Panc1 (cell line): ENCODE results near the gene TNIP1. TPM values are rescaled to one million over a fixed set of nuclear protein-coding genes. Genes with fewer than 3 reads are reported as not detected.

ENCODE experiments used
- ATAC-seq: fragments of 200-7000 bp; cut with Tn5 transposase; 2 replicates; pipeline ENCODE4 v1.9.1; 2020; ENCODE audit warnings: mild to moderate bottlenecking, moderate library complexity
- Bru-seq: library from RNA; stranded (reverse); fragments of 400-500 nt; gene quantifications from one replicate; lab custom pipeline; 2021; lab: Mats Ljungman, UMichigan
- BruChase-seq, 2 experiments: library from RNA; stranded (reverse); fragments of 400-500 nt; gene quantifications; one replicate each; lab custom pipeline; 2021; lab: Mats Ljungman, UMichigan
- BruUV-seq: library from RNA; stranded (reverse); fragments of 400-500 nt; replicated peaks from 2 replicates; lab custom pipeline; 2021; lab: Mats Ljungman, UMichigan
- CTCF ChIA-PET: fragments of 300-600 bp; sonication (Branson Sonifier 250); formaldehyde crosslinking; loops from one replicate; lab custom pipeline; 2022; ENCODE audit warnings: antibody characterized with exemption; lab: Charles Lee
- POLR2A ChIA-PET: fragments of 300-600 bp; sonication (Branson Sonifier 250); formaldehyde crosslinking; loops from one replicate; lab custom pipeline; 2022; ENCODE audit warnings: antibody characterized with exemption; lab: Charles Lee
- DNase-seq: peaks from one replicate; pipeline ENCODE4 v3.0.0-alpha.2; 2010; ENCODE audit warnings: low read depth, low spot score
- H3K27ac ChIP-seq: 2 replicates; pipeline ENCODE4 v1.5.1; 2011; ENCODE audit warnings: mild to moderate bottlenecking, low read length, inconsistent platforms
- H3K27me3 ChIP-seq: fragments of 200-500 bp; sonication (Bioruptor generic); 2 replicates; pipeline ENCODE4 v1.6.0; 2014; ENCODE audit warnings: low read length, inconsistent platforms; ENCODE audit not compliant: control insufficient read depth, insufficient read depth
- H3K36me3 ChIP-seq: fragments of 200-500 bp; sonication (Bioruptor generic); 2 replicates; pipeline ENCODE4 v1.5.1; 2014; ENCODE audit warnings: inconsistent platforms, mild to moderate bottlenecking, low read length, moderate library complexity; ENCODE audit not compliant: control insufficient read depth, insufficient read depth
- H3K4me1 ChIP-seq: 2 replicates; pipeline ENCODE4 v1.5.1; 2011; ENCODE audit warnings: inconsistent platforms, mild to moderate bottlenecking, low read length, moderate library complexity; ENCODE audit not compliant: control insufficient read depth, insufficient read depth
- H3K4me3 ChIP-seq, 2 experiments: 2 replicates each; pipeline ENCODE4 v1.5.1; 2011 to 2012; ENCODE audit warnings: low read depth in 2 of 2, low read length in 2 of 2, mild to moderate bottlenecking in 2 of 2, inconsistent platforms in 1 of 2, moderate library complexity in 1 of 2
- H3K9me3 ChIP-seq: fragments of 200-500 bp; sonication (Bioruptor generic); 2 replicates; pipeline ENCODE4 v1.5.1; 2014; ENCODE audit warnings: low read depth, mild to moderate bottlenecking, inconsistent platforms, low read length, moderate library complexity; ENCODE audit not compliant: control insufficient read depth, insufficient read depth
- POLR2AphosphoS5 ChIP-seq: IDR thresholded peaks from 2 replicates; pipeline ENCODE4 v1.6.1; 2012; ENCODE audit warnings: mild to moderate bottlenecking, low read depth, low read length, moderate library complexity
- SIN3A ChIP-seq: IDR thresholded peaks from 2 replicates; pipeline ENCODE4 v1.6.1; 2012; ENCODE audit warnings: low read depth, mild to moderate bottlenecking, low read length, moderate library complexity, borderline replicate concordance; ENCODE audit not compliant: insufficient read depth
- TCF7L2 ChIP-seq: IDR thresholded peaks from 2 replicates; pipeline ENCODE4 v1.6.1; 2011; ENCODE audit warnings: mild to moderate bottlenecking, low read depth, low read length, inconsistent platforms
- in situ Hi-C: cut with HindIII; loops from 2 replicates; pipeline ENCODE4 v1.10.0; 2016; ENCODE audit warnings: low sequenced_read_pairs, low pct_unique_long_range_greater_than_20kb
- intact Hi-C: fragments of 100-400 bp; cut with micrococcal nuclease; formaldehyde crosslinking; loops from one replicate; pipeline ENCODE4 v1.10.0; 2022; ENCODE audit not compliant: unreplicated experiment
- long read RNA-seq: library from polyadenylated mRNA; unstranded; transcript quantifications from one replicate; pipeline ENCODE4 v2.0.0, GENCODE V29; 2021; ENCODE audit not compliant: unreplicated experiment
- polyA plus RNA-seq: library from polyadenylated mRNA; unstranded; fragments of >200 nt; gene quantifications from one replicate; pipeline ENCODE4 v1.2.1, GENCODE V29; 2012; ENCODE audit warnings: missing spikeins; ENCODE audit not compliant: insufficient read length
- total RNA-seq: library from RNA; stranded (reverse); gene quantifications from one replicate; pipeline ENCODE4 v1.2.1, GENCODE V29; 2021; ENCODE audit not compliant: unreplicated experiment
- TF ChIP-seq, protein P1 (sequence below): fragments of 450-650 bp; IDR thresholded peaks from 2 replicates; pipeline ENCODE4 v1.5.1; 2017; ENCODE audit warnings: mild to moderate bottlenecking
- TF ChIP-seq, protein P2 (sequence below), 2 experiments: IDR thresholded peaks; 2 replicates each; pipeline ENCODE4 v1.6.1; 2011 to 2012; ENCODE audit warnings: low read depth in 2 of 2, control low read depth in 1 of 2, low read length in 1 of 2, mild to moderate bottlenecking in 1 of 2, moderate library complexity in 1 of 2; ENCODE audit not compliant: insufficient read depth in 1 of 2

Gene TNIP1, protein sequence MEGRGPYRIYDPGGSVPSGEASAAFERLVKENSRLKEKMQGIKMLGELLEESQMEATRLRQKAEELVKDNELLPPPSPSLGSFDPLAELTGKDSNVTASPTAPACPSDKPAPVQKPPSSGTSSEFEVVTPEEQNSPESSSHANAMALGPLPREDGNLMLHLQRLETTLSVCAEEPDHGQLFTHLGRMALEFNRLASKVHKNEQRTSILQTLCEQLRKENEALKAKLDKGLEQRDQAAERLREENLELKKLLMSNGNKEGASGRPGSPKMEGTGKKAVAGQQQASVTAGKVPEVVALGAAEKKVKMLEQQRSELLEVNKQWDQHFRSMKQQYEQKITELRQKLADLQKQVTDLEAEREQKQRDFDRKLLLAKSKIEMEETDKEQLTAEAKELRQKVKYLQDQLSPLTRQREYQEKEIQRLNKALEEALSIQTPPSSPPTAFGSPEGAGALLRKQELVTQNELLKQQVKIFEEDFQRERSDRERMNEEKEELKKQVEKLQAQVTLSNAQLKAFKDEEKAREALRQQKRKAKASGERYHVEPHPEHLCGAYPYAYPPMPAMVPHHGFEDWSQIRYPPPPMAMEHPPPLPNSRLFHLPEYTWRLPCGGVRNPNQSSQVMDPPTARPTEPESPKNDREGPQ
- total RNA-seq: 81.9 TPM
- 122 TPM for polyA plus RNA-seq
- Bru-seq, nascent RNA: percentile 73 among the genes with signal in this experiment
- percentile 59 among the genes with signal in this experiment for BruChase-seq, experiment 1, labeled RNA remaining after a 2-hour chase
- percentile 69 among the genes with signal in this experiment for BruChase-seq, experiment 2, labeled RNA remaining after a 6-hour chase
- long read RNA-seq, transcript TNIP1-208 (17 exons, 2,680 nt): minor isoform, 21 of 88 reads
- long read RNA-seq, transcript TNIP1-211 (18 exons, 2,274 nt): major isoform, 35 of 88 reads
- long read RNA-seq, partial matches to known transcripts: 12 of 88 reads
- long read RNA-seq, other reads (novel, unspliced or antisense): 12 of 88 reads

DNA sequence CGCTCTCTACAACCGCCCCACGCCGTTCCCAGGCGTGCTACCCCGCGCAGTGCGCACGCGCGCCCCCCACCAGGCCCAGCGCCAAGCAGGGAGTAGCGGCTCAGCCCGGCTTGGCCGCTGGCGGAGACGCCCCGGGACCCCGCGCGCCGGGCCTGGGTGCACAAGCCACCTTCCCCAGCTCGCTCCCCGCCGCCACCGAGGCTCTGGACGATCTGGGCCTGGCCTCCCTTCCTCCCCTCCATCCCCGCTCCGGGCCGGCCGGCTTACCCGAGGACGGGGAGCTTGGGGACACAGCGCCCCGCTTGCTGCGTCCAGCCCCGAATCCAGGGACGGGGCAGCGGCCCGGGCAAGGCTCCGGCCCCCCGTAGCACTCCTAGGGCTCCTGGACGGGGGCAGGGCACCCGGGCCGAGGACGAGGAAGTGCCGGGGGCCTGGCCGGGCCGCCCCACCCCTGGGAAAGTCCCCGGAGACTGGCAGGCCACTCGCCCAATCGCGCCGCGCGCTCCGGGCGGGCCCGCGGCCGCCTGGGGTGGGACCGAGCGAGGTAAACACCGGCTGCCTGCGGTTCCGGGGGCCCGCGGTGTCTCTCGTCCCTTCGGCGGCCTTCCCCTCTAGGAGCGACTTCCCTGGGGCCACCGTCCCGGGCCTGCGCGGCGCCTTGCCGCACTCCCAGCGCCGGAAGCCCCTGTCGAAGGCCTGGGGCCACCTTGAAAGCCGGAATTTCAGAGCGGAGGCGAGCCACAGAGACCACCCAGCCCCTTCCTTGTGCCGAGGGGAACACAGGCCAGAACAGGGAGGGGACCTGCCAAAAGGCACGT is at the start of gene TNIP1:
Gene TNIP1 (minus strand): TSS at position 422 of the 818 bp plus-strand sequence. CDS start 15,939 bp downstream, outside the sequence.
- in situ Hi-C loops (no loop called here), intact Hi-C loops (no loop called here)
- Histone ChIP-seq H3K36me3 (no peaks in the 10 kb centered on the region), H3K4me3 (peak within 1 kb of the TSS; percentile 83 to 95), H3K27ac (peak within 1 kb of the TSS; percentile 85), H3K27me3 (no peaks in the 10 kb centered on the region), H3K4me1 (peaks cover 25% of the 10 kb centered on the region), H3K9me3 (no peaks in the 10 kb centered on the region)
- peak; percentile 96 for ATAC-seq
- no TSS peak for BruUV-seq
- ChIA-PET CTCF (interaction anchor here (0.9 kb wide), 1 partner anchor 13 kb away, joined by 3 read pairs; no protein-coding TSS in a partner anchor), POLR2A (no interaction called here)
- no peak for DNase-seq
- TF ChIP-seq SIN3A (peak; percentile 58; the same call in 1 of the 2 replicates), TCF7L2 (no peak)

DNA sequence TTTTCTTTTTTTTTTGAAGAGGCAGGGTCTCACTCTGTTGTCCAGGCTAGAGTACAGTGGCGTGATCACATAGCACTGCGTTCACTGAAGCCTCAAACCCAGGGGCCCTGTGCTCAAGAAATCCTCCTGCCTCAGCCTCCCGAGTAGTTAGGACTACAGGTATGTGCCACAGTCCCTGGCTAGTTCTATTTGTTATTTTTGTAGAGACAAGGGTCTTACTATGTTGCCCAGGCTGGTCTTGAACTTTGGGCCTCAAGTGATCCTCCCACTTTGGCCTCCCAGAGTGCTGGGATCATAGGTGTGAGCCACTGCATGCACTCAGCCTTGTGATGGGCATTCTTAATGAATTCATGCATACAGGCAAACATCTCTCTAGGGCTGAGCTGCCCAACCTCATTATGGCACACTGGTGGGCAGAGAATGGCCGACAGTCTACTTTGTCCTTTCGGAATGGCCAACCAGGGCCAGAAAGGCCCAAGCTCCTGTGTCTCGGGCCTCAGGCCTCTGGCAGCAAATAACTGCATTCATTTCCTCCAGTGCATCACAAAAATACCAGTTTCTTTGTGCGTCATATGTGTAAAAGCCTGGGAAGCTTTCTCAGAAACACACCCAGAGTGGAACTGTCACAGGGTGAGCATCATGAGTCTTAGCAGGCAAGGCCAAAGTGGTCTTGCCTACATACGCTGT is 49.5 kb upstream of the TNIP1 start:
- TF ChIP-seq, protein P1, sequence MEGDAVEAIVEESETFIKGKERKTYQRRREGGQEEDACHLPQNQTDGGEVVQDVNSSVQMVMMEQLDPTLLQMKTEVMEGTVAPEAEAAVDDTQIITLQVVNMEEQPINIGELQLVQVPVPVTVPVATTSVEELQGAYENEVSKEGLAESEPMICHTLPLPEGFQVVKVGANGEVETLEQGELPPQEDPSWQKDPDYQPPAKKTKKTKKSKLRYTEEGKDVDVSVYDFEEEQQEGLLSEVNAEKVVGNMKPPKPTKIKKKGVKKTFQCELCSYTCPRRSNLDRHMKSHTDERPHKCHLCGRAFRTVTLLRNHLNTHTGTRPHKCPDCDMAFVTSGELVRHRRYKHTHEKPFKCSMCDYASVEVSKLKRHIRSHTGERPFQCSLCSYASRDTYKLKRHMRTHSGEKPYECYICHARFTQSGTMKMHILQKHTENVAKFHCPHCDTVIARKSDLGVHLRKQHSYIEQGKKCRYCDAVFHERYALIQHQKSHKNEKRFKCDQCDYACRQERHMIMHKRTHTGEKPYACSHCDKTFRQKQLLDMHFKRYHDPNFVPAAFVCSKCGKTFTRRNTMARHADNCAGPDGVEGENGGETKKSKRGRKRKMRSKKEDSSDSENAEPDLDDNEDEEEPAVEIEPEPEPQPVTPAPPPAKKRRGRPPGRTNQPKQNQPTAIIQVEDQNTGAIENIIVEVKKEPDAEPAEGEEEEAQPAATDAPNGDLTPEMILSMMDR: no peak
- no peak for TF ChIP-seq POLR2AphosphoS5
- intact Hi-C loops: no loop called here
- in situ Hi-C loops: no loop called here
- CTCF ChIA-PET: no interaction called here
- H3K4me3 ChIP-seq: no peak overlapping the region
- BruUV-seq: no TSS peak
- H3K27ac ChIP-seq: no peak overlapping the region
- no peaks in the 10 kb centered on the region for H3K27me3 ChIP-seq
- H3K36me3 ChIP-seq: no peaks in the 10 kb centered on the region
- DNase-seq (no peak), ATAC-seq (no peak)
- POLR2A ChIA-PET: no interaction called here
- no peaks in the 10 kb centered on the region for H3K4me1 ChIP-seq
- no peaks in the 10 kb centered on the region for H3K9me3 ChIP-seq

DNA sequence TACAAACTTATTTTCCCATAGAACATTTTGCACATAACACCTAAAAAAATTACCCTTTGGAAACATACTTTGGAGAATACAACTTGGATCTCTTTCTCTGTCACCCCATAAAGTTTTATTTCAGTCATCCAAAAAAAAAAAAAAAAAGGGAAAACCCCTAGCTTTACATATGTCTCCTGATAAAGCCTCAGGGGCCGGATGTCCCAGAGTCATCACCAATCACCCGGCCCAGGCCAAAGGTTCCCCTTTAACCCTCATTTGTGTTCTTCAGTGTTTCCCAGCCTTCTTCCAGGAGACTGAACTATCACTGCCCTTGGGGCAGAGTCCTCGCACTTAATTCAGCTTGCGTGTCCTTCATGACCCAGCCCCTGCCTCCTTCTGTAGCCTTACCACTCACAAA is 48.0 kb upstream of the TNIP1 start:
- BruUV-seq: no TSS peak
- ATAC-seq: no peak
- Histone ChIP-seq H3K4me1 (no peaks in the 10 kb centered on the region), H3K27ac (no peak overlapping the region), H3K4me3 (no peak overlapping the region), H3K36me3 (no peaks in the 10 kb centered on the region), H3K9me3 (no peaks in the 10 kb centered on the region), H3K27me3 (no peaks in the 10 kb centered on the region)
- in situ Hi-C loops: no loop called here
- POLR2A ChIA-PET: interaction anchor here (0.6 kb wide), 1 partner anchor 108 kb away, joined by 7 read pairs; no protein-coding TSS in a partner anchor
- DNase-seq: no peak
- intact Hi-C loops: loop anchor here (10.0 kb wide), 1 partner anchor 166 kb away; no protein-coding TSS in a partner anchor
- TF ChIP-seq, protein P1: no peak
- TF ChIP-seq SIN3A (no peak), TCF7L2 (no peak), POLR2AphosphoS5 (no peak)
- TF ChIP-seq, protein P2, sequence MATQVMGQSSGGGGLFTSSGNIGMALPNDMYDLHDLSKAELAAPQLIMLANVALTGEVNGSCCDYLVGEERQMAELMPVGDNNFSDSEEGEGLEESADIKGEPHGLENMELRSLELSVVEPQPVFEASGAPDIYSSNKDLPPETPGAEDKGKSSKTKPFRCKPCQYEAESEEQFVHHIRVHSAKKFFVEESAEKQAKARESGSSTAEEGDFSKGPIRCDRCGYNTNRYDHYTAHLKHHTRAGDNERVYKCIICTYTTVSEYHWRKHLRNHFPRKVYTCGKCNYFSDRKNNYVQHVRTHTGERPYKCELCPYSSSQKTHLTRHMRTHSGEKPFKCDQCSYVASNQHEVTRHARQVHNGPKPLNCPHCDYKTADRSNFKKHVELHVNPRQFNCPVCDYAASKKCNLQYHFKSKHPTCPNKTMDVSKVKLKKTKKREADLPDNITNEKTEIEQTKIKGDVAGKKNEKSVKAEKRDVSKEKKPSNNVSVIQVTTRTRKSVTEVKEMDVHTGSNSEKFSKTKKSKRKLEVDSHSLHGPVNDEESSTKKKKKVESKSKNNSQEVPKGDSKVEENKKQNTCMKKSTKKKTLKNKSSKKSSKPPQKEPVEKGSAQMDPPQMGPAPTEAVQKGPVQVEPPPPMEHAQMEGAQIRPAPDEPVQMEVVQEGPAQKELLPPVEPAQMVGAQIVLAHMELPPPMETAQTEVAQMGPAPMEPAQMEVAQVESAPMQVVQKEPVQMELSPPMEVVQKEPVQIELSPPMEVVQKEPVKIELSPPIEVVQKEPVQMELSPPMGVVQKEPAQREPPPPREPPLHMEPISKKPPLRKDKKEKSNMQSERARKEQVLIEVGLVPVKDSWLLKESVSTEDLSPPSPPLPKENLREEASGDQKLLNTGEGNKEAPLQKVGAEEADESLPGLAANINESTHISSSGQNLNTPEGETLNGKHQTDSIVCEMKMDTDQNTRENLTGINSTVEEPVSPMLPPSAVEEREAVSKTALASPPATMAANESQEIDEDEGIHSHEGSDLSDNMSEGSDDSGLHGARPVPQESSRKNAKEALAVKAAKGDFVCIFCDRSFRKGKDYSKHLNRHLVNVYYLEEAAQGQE (IDR thresholded peaks at IDR 0.05; ENCODE audit: insufficient read depth in 1 of 2, low read depth in 2 of 2, low read length in 1 of 2): no peak
- CTCF ChIA-PET: interaction anchor here (0.7 to 1.3 kb wide), 2 partner anchors 22 to 37 kb away, joined by 3 to 5 read pairs; no protein-coding TSS in a partner anchor
